ENCODE results near the gene FOXRED2. TPM values are rescaled to one million over a fixed set of nuclear protein-coding genes. Genes with fewer than 3 reads are reported as not detected.

FOXRED2 gene
- total RNA-seq, 1 experiment from 2014 or later: 60.4 TPM

DNA sequence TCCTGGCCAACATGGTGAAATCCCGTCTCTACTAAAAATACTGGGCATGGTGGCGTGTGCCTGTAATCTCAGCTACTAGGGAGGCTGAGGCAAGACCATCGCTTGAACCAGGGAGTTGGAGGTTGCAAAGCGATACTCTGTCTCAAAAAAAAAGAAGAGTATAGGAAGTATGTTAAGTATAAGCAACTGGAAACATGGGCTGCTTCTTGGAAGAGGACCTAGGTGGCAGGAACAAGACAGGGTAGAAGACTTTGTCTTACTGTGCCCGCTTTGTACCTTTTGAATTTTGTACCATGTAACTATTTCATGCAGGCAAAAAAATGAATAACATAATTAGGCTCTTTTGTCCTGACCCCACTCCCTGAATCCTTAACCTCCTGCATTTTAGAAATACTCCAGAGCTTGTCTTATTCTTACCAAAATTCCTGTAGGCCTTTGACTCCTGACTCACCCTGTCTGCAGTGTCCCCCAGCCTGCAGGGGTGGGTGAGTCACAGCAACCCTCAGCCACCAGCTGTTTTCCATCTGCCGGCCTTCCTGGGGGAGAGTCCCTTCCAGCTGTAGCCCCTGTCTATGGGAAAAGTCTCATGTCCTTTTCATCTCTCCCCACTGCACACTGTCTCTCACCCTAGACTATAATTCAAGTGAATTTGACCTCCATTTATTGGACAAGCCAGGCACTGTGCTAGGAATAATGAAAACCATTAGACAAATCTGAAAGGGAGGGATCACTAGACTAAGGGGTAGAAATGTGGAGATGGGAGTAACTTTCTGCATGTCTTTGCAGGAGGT is 67.2 kb downstream of the FOXRED2 start:
- BruUV-seq (replicated peaks): no TSS peak
- H3K27me3 ChIP-seq (replicated peaks; ENCODE audit: insufficient read depth, low read depth, low read length, poor library complexity): no peaks in the 10 kb centered on the region
- intact Hi-C loops (cut with micrococcal nuclease; ENCODE audit: unreplicated experiment): no loop called here
- TF ChIP-seq EZH2 (IDR thresholded peaks at IDR 0.05; ENCODE audit: borderline replicate concordance, low read depth, low read length, poor library complexity, severe bottlenecking): no peak
- TF ChIP-seq, protein P1, sequence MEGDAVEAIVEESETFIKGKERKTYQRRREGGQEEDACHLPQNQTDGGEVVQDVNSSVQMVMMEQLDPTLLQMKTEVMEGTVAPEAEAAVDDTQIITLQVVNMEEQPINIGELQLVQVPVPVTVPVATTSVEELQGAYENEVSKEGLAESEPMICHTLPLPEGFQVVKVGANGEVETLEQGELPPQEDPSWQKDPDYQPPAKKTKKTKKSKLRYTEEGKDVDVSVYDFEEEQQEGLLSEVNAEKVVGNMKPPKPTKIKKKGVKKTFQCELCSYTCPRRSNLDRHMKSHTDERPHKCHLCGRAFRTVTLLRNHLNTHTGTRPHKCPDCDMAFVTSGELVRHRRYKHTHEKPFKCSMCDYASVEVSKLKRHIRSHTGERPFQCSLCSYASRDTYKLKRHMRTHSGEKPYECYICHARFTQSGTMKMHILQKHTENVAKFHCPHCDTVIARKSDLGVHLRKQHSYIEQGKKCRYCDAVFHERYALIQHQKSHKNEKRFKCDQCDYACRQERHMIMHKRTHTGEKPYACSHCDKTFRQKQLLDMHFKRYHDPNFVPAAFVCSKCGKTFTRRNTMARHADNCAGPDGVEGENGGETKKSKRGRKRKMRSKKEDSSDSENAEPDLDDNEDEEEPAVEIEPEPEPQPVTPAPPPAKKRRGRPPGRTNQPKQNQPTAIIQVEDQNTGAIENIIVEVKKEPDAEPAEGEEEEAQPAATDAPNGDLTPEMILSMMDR (conservative IDR thresholded peaks at IDR 0.05; ENCODE audit: low read depth, low read length): no peak
- H3K4me1 ChIP-seq (ENCODE audit: insufficient read depth, low read length, poor library complexity, severe bottlenecking): no peaks in the 10 kb centered on the region
- no peak overlapping the region for H3K27ac ChIP-seq (ENCODE audit: low read depth, low read length, poor library complexity, severe bottlenecking)
- H3K9me3 ChIP-seq (ENCODE audit: low read depth, low read length, poor library complexity, severe bottlenecking): no peaks in the 10 kb centered on the region
- ChIA-PET CTCF (no interaction called here), POLR2A (ENCODE audit: low non-redundant PET) (no interaction called here)
- H3K4me3 ChIP-seq (ENCODE audit: low read depth, low read length, poor library complexity, severe bottlenecking): no peak overlapping the region
- peak; percentile 44 for DNase-seq (ENCODE audit: low spot score)
- H3K36me3 ChIP-seq (ENCODE audit: insufficient read depth, low read length, poor library complexity, severe bottlenecking): no peaks in the 10 kb centered on the region

Other genes starting within 250 kb of the FOXRED2 start
- gene MYH9, start 119.1 kb downstream of the FOXRED2 start, total RNA-seq (2021): 290 and 323 TPM in 2 replicates
- gene TXN2, start 25.4 kb downstream of the FOXRED2 start, total RNA-seq (2021): 85.4 and 88.4 TPM in 2 replicates
- gene EIF3D, start 22.1 kb upstream of the FOXRED2 start, total RNA-seq (2021): 237 and 249 TPM in 2 replicates
- not detected in 2 replicates for gene CACNG2, start 196.7 kb upstream of the FOXRED2 start, total RNA-seq (2021)